NCI-H1092 (cell line): ENCODE results near the gene MBP.

ENCODE experiments used
- DNase-seq: peaks from one replicate; lab custom pipeline; 2025; lab: John Stamatoyannopoulos, UW

MBP gene

DNA sequence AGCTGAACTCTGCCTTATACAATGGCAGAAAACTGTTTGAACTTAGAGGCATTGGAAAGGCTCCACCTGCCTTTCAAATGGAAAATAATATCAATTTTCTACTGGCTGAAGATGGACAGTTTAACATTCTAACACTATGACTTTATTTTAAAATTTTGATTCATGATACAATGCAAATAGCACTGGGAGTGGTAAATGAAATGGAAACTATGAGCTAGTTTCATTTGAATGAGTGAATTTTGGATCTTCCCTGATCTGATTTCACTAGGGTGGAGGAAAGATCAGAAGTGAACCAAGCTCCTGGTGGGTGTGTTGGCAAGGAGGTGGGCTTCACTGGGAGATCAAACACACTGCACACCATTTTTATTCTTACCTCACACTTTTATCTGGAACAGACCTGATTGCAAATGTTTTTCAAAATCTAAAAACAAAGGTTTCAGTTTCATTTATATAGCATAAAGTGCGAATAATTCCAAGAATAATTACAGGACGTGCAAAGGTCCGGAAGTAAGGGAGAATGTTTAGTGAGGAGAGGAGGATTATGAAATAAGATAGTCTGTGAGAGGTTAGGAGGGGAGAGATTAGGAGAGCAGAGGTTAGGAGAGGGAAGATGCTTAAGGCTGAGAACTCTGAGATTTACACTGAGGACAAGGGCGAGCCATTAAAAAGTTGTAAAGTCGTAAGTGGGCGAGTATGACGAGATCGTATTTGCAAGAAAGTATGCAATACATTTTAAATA lies 18.6 kb upstream of the MBP start:
- DNase-seq, result no peak

DNA sequence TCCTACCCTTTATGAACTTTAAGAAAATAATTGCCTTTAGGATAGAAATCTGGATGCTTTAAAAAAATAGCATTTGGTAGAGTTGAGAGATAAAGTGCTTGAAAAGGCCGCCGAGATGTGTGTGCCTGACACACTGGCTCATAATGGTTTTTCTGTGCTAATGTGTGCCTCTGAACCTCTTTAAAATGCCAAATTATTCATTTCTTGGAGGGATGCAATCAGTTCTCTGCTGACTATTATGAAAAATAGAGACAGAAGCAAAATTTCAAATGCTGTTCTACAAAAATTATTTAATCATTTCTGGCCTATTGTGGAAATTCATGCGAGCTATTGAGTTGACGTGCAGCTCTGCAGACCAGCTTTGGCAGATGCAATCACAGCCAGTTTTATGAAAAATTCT lies 18.0 kb upstream of the MBP start:
- DNase-seq, result no peak

DNA sequence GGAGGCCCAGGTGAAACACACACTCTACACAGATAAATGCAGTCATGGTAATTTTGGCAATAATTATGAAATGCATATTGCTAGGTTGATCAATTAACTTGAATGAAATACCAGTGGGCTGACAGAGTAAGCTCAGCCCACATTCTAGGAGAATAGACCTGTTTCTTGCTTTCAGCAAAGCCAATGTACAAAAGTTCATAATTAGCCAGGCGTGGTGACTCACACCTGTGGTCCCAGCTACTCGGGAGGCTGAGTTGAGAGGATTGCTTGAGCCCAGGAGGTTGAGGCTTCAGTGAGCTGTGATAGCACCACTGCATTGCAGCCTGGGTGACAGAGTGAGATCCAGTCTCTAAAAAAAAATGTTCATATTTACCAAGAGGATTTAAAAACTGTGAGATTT lies 15.7 kb upstream of the MBP start:
- DNase-seq, result no peak

DNA sequence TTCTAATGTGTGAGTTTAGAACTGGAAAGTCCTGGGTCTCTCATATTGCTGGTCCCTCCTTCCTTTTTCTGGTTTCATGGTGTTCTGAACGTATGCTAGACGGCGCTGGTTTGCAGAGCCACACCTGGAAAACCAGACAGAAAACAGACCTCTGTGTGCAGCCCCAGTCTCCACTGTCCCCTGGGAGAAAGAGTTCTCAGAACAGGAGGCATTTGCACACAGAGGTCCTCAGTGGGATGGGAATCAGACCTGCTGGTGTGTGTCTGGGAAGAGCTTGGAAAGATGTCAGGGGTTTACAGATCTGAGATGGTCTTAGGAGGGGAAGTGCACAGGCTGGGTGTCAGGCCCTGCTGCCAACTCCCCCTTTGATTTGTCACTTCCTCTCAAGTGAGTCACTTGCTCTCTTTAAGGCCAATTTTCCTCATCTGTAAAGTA lies 14.9 kb upstream of the MBP start:
- DNase-seq, result no peak

DNA sequence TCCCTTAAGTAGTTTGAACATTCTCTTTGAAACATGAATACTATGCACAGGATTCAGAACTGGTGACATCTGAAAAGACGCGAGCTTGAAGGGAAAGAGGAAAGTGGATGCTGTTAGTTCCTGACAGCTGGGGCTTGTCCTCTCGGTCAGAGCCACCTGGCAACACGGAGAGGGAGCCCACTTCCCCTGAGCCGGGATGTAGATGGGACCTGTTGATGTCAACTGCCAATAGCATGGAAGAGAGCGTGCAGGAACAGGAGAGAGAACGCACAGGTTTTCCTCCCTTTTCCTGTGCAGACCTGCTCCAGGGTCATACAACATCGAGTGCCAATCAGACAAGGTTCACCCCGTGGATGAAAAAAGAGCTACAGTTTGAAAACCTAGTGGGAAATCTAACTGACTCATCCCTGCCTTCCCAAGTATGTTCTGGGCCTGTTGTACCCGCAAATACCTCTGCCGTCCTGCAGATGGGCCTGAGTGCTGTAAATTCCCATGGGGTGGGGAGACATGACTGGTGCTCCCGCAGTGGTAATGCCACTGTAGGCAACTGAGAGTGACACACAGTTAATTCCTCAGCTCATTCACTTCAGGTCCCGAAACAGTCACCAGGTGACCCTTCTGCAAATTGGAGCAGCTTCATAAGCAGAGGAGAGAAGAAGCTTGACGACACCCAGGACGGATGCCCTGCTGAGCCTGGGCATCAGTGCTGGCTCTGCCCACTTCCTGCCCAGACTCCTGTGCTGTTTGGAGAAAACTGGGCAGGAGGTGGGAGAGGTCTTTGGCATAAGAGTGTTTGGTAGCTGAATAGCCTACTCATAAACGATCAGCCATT lies 13.9 kb upstream of the MBP start:
- DNase-seq, result no peak

DNA sequence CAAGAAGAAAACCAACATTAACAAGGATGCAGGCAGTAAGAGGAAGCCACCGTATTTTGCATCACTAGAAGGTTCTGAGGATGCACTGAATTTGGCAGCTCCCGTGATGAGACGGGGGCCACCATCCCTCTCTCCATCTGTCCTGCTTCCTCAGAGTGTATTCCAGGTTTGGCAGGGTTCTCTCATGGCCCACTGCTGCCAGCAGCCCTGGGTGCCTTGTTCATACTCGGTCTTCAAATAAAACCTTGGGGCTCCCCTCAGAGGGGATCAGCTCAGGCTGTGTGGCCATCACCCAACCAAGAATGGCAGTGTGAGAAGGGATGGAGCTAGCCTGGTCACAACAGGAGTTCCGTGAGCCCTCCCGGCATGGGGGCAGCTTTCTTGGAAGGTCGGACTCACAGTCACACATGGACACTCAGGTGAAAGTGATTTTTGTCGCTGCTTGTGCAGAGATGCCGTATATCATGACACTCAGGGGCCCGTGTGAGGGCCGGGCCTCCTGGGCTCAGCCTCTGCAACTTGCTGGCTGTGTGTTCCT lies 12.8 kb upstream of the MBP start:
- no peak for DNase-seq

DNA sequence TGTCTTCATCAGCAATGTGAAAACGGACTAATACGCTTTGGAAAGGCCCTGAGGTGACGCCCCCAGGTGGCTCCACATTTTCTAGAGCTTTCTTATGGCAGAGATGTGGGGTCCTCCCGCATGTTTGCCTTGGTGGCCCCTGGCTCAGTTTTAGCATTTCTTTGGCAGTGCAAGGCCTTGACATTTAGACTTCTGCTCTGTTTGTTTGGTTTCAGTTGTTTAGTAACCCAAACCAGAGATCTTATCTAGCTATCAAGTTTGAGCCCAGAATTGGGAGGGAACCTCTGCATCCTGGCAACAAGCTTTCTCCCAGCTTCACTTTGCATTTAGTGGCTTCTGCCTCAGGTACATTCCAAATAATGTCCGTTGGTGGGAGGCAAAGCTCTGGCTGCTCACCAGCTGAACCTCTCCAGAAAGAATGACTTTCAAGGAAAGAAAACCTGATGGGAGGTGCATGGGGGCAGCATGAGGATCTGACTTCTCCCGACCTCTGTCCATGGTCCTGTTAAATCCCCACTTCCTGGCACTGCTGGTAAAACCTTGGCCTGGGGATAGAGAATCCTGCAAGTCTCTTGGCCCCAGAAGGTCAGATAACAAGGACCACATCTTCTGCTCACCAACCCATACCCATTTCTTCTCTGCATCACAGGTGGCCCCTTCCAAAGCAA lies 12.0 kb upstream of the MBP start:
- no peak for DNase-seq

DNA sequence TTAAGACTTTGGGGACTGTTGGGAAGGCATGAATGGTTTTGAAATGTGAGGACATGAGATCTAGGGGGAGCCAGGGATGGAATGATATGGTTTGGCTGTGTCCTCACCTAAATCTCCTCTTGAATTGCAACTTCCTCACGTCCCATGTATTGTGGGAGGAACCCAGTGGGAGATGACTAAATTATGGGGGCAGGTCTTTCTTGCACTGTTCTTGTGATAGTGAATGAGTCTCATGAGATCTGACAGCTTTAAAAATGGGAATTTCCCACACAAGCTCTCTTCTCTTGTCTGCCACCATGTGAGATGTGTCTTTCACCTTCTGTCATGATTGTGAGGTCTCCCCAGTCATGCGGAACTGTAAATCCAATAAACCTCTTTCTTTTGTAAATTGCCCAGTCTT lies 11.5 kb upstream of the MBP start:
- DNase-seq, result no peak

DNA sequence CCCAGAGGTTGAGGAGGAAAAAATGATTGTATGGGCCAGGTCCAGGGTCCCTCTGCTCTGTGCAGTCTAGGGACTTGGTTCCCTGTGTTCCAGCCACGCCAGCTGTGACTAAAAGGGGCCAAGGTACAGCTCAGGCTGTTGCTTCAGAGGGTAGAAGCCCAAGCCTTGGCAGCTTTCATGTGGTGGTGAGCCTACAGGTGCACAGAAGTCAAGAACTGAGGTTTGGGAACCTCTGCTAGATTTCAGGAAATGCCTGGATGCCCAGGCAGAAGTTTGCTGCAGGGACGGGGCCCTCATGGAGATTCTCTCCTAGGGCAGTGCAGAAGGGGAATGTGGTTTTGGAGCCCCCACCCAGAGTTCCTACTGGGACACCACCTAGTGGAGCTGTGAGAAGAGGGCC lies 10.6 kb upstream of the MBP start:
- DNase-seq, result no peak

DNA sequence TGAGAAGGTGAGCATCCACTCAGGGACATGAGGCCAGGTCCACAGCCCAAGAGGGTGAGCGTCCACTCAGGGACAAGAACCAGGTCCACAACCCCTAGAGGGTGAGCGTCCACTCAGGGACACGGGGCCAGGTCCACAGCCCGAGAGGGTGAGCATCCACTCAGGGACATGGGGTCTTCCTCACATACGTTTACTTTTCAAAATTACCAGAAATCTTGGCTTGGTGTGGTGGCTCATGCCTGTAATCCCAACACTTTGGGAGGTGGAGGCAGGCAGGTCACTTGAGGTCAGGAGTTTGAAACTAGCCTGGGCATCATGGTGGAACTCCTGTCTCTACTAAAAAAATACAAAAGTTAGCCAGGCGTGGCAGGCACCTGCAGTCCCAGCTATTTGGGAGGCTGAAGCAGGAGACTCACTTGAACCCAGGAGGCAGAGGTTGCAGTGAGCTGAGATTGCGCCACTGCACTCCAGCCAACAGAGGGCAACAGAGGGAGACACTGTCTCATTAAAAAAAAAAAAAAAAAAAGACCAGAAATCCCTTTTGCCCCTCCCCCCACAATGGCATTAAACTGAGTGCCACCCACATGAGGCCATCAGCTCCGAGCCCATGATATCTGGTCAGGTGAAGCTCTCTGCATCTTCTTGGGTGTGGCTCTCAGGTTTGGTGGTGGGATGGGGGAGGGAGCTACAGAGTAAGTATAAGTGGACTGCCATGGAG lies 9.0 kb upstream of the MBP start:
- DNase-seq, result no peak

DNA sequence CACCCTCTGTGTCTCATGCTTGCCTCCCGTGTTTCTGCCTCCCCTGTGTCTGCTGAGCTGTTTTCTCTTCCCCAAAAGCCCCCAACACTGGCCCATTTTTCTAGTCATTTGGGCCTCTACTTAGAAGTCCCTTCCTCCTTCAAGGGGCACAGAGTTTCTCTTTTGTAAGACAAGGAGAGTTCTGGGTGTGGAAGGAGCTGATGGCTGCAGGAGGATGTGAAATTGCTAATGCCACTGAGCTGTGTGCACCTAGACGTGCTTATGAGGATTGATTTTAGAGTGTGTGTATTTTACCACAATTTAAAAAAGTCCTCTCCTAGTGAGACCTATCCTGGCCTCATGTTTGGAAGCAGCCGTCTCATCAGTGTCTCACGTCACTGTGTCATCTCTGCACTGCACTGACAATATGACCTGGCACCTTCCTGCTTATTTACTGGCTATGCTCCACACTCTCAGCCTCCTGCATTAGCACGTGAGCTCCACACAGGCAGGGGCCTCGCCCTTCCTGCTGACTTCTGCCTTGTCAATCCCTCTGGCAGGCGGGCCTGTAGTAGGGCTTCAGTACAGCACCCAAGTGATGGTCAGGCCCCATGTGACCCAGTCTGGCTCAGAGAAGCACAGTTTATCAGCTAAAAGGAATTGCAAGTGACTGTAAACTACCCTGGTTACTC lies 8.0 kb upstream of the MBP start:
- DNase-seq, result no peak

DNA sequence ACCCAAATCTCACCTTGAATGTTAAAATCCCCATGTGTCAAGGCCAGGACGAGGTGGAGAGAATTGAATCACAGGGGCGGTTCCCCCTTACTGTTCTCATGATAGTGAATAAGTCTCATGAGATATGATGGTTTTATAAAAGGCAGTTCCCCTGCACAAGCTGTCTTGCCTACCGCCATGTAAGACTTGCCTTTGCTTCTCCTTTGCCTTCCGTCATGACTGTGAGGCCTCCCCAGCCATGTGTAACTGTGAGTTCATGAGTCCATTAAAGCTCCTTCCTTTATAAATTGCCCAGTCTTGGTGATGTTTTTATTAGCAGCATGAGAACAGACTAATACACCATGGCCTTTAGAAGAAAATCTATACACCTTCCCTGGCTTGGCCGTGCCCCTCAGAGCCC lies 7.4 kb upstream of the MBP start:
- DNase-seq, result no peak

DNA sequence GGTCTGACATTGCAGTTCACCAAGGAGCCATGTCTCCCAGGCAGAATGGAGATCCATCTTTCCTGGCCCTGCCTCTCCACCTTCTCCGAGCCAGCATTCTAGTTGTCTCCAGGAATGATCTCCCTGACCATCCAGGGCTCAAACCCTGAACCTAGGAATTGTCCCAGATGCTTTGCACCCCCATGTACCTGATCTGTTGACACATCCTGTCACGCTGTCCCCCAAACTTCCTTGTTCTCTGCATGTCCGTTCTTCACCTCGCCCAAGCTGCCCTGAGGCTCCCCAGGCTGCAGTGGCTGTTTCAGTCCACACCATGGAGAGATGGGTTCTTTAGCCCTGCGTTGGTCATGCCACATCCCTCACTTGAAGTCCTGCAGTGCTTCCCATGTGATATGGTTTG lies 7.0 kb upstream of the MBP start:
- no peak for DNase-seq

DNA sequence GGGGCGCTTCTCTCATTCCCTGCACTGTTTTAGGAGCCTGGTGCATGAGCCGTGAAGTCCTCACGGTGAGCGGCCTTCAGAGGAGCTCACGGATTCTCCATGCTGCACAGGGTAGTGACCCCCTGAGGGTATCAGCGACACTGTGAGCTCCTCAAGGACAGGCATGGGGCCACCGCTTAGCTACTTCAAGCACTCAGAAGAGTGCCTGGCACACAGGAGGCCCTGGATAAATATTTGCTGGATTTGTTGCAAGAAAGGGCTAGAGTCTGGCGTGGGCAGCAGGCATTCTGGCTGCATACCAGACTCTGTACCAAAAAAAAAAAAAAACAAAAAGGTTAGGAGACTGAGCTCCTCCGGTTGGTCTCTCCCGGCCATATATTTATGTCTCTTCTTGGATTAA lies 5.7 kb upstream of the MBP start:
- no peak for DNase-seq

DNA sequence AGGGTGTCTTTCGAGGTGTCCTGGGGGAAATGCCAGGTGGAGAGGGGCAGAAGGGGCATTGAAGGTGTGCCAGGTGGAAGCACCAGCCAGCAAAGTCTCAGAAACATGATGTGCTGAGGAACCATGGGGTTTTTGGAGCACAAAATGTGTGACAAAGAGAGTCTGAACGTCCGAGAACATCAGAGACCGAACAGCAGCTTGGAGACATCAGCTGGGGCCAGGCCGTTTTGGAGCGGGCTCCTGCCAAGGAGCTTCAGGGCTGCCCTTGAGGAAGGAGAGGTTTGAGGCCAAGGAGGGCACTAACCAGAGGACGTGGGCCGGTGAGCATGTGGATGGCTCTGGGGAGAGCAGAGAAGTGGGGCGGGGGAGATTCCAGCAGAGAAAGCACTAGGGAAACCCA lies 5.3 kb upstream of the MBP start:
- no peak for DNase-seq

DNA sequence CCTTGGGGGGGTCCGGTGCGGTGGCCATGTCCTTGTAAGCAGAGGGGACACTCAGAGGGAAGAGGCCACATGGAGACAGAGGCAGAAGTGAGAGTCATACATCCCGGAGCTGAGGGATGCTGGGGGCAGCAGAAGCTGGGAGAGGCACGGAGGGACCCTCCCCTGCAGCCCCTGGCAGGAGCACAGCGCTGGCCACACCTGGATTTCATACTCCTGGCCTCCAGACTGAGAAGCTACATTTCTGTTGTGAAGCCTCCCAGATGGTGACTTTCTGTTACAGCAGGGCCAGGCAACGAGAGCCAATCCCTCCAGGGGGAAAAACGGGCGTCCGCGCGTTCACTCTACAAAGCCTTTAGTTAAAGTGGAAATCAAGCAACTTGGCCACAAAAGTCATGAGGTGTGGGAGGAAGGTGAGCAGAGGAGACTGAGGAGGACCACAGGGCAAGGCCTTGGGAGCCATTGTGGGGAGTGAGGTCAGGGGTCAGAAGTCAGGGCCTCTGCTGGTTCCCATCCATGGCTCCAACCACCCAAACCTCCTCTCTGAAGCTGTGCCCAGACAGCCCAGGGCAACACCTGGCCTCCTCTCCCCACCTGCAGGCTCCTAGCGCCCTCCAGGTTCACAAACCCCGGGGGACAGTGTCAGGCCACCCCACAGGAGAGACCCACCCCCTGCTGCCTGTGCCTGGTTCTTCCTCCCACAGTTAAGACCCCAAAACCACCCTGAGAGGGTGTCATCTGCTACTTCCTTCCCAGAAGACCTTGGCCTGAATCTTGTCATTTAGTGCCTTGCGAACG lies 4.5 kb upstream of the MBP start:
- DNase-seq, result no peak

DNA sequence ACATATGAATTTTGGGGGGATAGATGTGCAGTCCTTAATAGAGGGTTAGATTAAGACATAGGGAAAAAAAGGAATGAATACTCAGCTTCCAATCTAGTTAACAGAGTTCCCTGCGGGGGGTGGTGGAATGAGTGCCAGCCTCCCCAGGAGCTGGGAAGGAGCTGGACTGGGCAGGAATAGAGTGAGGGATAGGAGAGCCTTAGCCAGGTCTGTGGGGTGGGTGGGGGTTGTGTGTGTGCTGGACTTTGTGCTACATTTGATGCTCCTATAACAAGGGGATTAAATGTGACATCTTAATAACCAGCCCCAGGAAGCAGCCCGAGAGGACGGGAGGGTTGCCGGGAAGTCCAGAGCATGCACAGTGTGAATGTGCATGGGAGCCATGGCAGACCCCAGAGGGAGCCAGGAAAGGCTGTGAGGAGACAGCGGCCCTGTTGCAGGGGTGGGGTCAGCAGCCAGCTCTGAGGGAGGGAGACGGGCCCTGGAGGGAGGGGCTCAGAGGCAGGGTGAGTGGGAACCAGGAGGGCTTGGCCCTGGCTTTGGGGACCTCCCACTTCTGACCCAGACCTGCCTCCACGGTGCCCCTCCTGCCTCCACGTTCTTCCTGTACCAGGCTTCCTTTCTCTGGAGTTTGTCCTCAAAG lies 3.6 kb upstream of the MBP start:
- DNase-seq, result no peak

DNA sequence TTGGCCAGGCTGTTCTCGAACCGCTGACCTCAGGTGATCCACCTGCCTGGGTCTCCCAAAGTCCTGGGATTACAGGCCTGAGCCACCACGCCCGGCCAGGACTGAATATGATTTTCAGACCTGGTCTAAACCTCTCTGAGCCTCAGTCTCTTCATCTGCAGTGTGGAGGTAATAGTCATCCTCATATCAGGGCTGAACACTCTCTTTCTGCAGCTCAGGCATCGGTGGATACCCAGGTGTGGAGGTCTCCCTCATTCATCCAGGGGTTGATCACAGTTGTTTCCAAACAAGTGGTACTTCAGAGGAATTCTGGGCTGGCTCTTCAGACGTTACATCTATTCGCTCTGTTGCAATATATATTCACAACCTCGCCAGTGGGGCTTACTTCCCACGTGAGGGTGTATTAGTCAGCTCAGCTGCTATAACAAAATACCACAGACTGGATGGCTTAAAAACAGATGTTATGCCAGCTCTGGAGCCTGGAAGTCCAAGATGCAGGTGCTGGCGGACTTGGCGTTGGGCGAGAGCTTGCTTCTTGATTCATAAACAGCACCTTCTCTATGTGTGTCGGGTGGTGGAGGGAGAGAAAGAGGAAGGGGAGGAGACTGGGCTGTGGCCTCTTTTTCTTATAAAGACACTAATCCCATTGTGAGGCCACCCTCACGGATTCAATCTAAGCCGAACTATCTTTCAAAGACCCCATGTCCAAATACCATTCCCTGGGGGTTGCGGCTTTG lies 2.9 kb upstream of the MBP start:
- DNase-seq, result no peak

DNA sequence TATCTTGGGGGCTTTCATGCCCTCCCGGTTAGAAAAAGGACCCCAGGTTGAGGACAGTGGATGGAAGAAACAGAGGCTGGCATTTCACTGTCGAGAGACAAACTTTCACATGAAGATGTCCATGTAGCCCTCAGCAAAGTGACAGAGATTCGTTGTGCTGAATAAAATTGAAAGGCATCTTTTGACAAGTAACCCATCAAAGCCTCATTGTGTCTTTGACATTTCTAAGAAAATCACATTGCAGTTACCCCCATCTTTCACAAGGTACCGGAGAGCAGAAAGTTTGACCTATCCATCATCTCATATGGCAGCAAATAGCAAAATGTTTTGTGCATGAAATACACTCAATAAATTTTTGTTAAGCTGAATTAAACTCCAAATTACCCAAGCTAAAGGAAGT lies 2.0 kb upstream of the MBP start:
- no peak for DNase-seq
